CD8-positive, alpha-beta memory T cell (primary cell): ENCODE data around the gene HSFX1. TPM values are rescaled to one million over a fixed set of nuclear protein-coding genes. Genes with fewer than 3 reads are reported as not detected.

Experiments used
- polyA plus RNA-seq: library from polyadenylated mRNA; unstranded; fragments of 300-500 nt; fragmentation: Illumina TruSeq; gene quantifications from one replicate; pipeline ENCODE4 v1.2.3, GENCODE V29; 2021
- total RNA-seq, 2 experiments: library from RNA; stranded (reverse); gene quantifications; one replicate each; pipeline ENCODE4 v1.2.3, GENCODE V29; 2021

Gene HSFX1
- total and polyA plus RNA-seq, 3 experiments from 2014 or later = 0.14 to 0.29 TPM; not detected in 1

Other genes with a start within 250 kb of the HSFX1 start
- 10 to 100 TPM; 33.4 to 35.3 TPM for gene EOLA1, start 233.1 kb upstream of the HSFX1 start, total RNA-seq
- 19.9 TPM for gene EOLA1, start 233.1 kb upstream of the HSFX1 start, polyA plus RNA-seq
- not detected for gene HSFX3, start 224.1 kb upstream of the HSFX1 start, total RNA-seq
- not detected for gene HSFX3, start 224.1 kb upstream of the HSFX1 start, polyA plus RNA-seq
- gene MAGEA9B, start 186.6 kb upstream of the HSFX1 start, total RNA-seq = not detected
- not detected for gene MAGEA9B, start 186.6 kb upstream of the HSFX1 start, polyA plus RNA-seq
- gene HSFX2, start 178.8 kb upstream of the HSFX1 start, total RNA-seq = under 1 TPM; 0.29 to 0.57 TPM
- not detected for gene HSFX2, start 178.8 kb upstream of the HSFX1 start, polyA plus RNA-seq
- 10 to 100 TPM; 29.1 to 29.2 TPM for gene TMEM185A, start 142.3 kb upstream of the HSFX1 start, total RNA-seq
- gene TMEM185A, start 142.3 kb upstream of the HSFX1 start, polyA plus RNA-seq = 20.0 TPM
- gene MAGEA11, start 62.0 kb upstream of the HSFX1 start, total RNA-seq = not detected
- gene MAGEA11, start 62.0 kb upstream of the HSFX1 start, polyA plus RNA-seq = not detected
- gene MAGEA9, start 7.9 kb downstream of the HSFX1 start, total RNA-seq = not detected
- not detected for gene MAGEA9, start 7.9 kb downstream of the HSFX1 start, polyA plus RNA-seq
- not detected for gene MAGEA8, start 107.1 kb downstream of the HSFX1 start, total RNA-seq
- not detected for gene MAGEA8, start 107.1 kb downstream of the HSFX1 start, polyA plus RNA-seq
- not detected for gene HSFX4, start 155.5 kb downstream of the HSFX1 start, total RNA-seq
- not detected for gene HSFX4, start 155.5 kb downstream of the HSFX1 start, polyA plus RNA-seq
- 10 to 100 TPM; 64.1 to 66.1 TPM for gene EOLA2, start 164.4 kb downstream of the HSFX1 start, total RNA-seq
- gene EOLA2, start 164.4 kb downstream of the HSFX1 start, polyA plus RNA-seq = 46.3 TPM